ENCODE measurements around the gene MRPL18. TPM values are rescaled to one million over a fixed set of nuclear protein-coding genes. Genes with fewer than 3 reads are reported as not detected.

The MRPL18 gene
- total RNA-seq, 2 experiments from 2014 or later, result 81.8 to 83.5 TPM

GRCh38 chr6:159826004-159826403 is 35.7 kb downstream of the MRPL18 start:
- ChIA-PET CTCF (no interaction called here), POLR2A (no interaction called here)
- no peak for ATAC-seq
- Mint-ChIP-seq H3K27me3 (no peaks in the 10 kb centered on the region), H3K4me1 (ENCODE audit: low read depth) (peaks cover 12% of the 10 kb centered on the region), H3K4me3 (no peak overlapping the region), H3K9me3 (no peaks in the 10 kb centered on the region), H3K27ac (no peak overlapping the region), H3K36me3 (ENCODE audit: low read depth) (no peaks in the 10 kb centered on the region)
- no peak for DNase-seq
- TF ChIP-seq CTCF (IDR thresholded peaks at IDR 0.05), result no peak
- intact Hi-C loops (cut with micrococcal nuclease), result no loop called here

GRCh38 chr6:159826968-159827647 is 36.8 kb downstream of the MRPL18 start:
- H3K4me1 Mint-ChIP-seq (ENCODE audit: low read depth), result peaks cover 9% of the 10 kb centered on the region
- H3K36me3 Mint-ChIP-seq (ENCODE audit: low read depth), result no peaks in the 10 kb centered on the region
- TF ChIP-seq CTCF (IDR thresholded peaks at IDR 0.05), result no peak
- ChIA-PET POLR2A (no interaction called here), CTCF (interaction anchor here (0.9 kb wide), 1 partner anchor 36 kb away, joined by 3 read pairs; no protein-coding TSS in a partner anchor)
- intact Hi-C loops (cut with micrococcal nuclease), result no loop called here
- H3K9me3 Mint-ChIP-seq, result no peaks in the 10 kb centered on the region
- no peak overlapping the region for H3K27ac Mint-ChIP-seq
- H3K4me3 Mint-ChIP-seq, result no peak overlapping the region
- no peaks in the 10 kb centered on the region for H3K27me3 Mint-ChIP-seq
- DNase-seq (no peak), ATAC-seq (no peak)

GRCh38 chr6:159828074-159828473 is 37.8 kb downstream of the MRPL18 start:
- no peaks in the 10 kb centered on the region for H3K27me3 Mint-ChIP-seq
- ChIA-PET POLR2A (no interaction called here), CTCF (no interaction called here)
- no peak for TF ChIP-seq CTCF (IDR thresholded peaks at IDR 0.05)
- H3K9me3 Mint-ChIP-seq, result no peaks in the 10 kb centered on the region
- peaks cover 11% of the 10 kb centered on the region for H3K4me1 Mint-ChIP-seq (ENCODE audit: low read depth)
- intact Hi-C loops (cut with micrococcal nuclease), result no loop called here
- ATAC-seq, result no peak
- no peaks in the 10 kb centered on the region for H3K36me3 Mint-ChIP-seq (ENCODE audit: low read depth)
- no peak overlapping the region for H3K27ac Mint-ChIP-seq
- no peak overlapping the region for H3K4me3 Mint-ChIP-seq
- DNase-seq, result no peak

GRCh38 chr6:159829526-159829925 is 39.3 kb downstream of the MRPL18 start:
- Mint-ChIP-seq H3K36me3 (ENCODE audit: low read depth) (no peaks in the 10 kb centered on the region), H3K4me3 (no peak overlapping the region), H3K9me3 (no peaks in the 10 kb centered on the region), H3K27ac (no peak overlapping the region), H3K27me3 (no peaks in the 10 kb centered on the region), H3K4me1 (ENCODE audit: low read depth) (peaks cover 21% of the 10 kb centered on the region)
- intact Hi-C loops (cut with micrococcal nuclease), result no loop called here
- DNase-seq (no peak), ATAC-seq (no peak)
- no peak for TF ChIP-seq CTCF (IDR thresholded peaks at IDR 0.05)
- POLR2A ChIA-PET, result no interaction called here
- CTCF ChIA-PET, result no interaction called here

GRCh38 chr6:159830501-159831372 is 40.5 kb downstream of the MRPL18 start:
- DNase-seq (no peak), ATAC-seq (no peak)
- Mint-ChIP-seq H3K27ac (no peak overlapping the region), H3K9me3 (no peaks in the 10 kb centered on the region), H3K4me1 (ENCODE audit: low read depth) (peaks cover 25% of the 10 kb centered on the region), H3K27me3 (no peaks in the 10 kb centered on the region), H3K4me3 (no peak overlapping the region), H3K36me3 (ENCODE audit: low read depth) (no peaks in the 10 kb centered on the region)
- TF ChIP-seq CTCF (IDR thresholded peaks at IDR 0.05), result no peak
- POLR2A ChIA-PET, result no interaction called here
- intact Hi-C loops (cut with micrococcal nuclease), result no loop called here
- CTCF ChIA-PET, result no interaction called here
